AG10803 (cell line): ENCODE data around the gene ANKLE1.

Experiments
- DNase-seq: peaks from one replicate; pipeline ENCODE4 v3.0.0; 2010; ENCODE audit warnings: low read depth
- H3K4me3 ChIP-seq: 2 replicates; pipeline ENCODE4 v1.5.1; 2011; ENCODE audit warnings: mild to moderate bottlenecking, low read length, control low read depth
- CTCF ChIP-seq: conservative IDR thresholded peaks from 2 replicates; pipeline ENCODE4 v1.5.1; 2011; ENCODE audit warnings: mild to moderate bottlenecking, low read length, control low read depth, inconsistent platforms

Gene ANKLE1

GRCh38 chr19:17325881-17326594, 44.3 kb downstream of the ANKLE1 start:
- TF ChIP-seq CTCF, result no peak
- H3K4me3 ChIP-seq, result no peak overlapping the region
- no peak for DNase-seq

GRCh38 chr19:17326595-17326966, 44.9 kb downstream of the ANKLE1 start:
- H3K4me3 ChIP-seq, result no peak overlapping the region
- no peak for TF ChIP-seq CTCF
- DNase-seq, result no peak

- DNase-seq, result no peak
- TF ChIP-seq CTCF, result no peak
- H3K4me3 ChIP-seq, result no peak overlapping the region
These were observed 45.5 kb downstream of the ANKLE1 start for GRCh38 chr19:17327068-17327653.

- TF ChIP-seq CTCF, result no peak
- no peak for DNase-seq
- H3K4me3 ChIP-seq, result no peak overlapping the region
These were observed 46.2 kb downstream of the ANKLE1 start for GRCh38 chr19:17327654-17328516.

GRCh38 chr19:17328517-17329365, 47.0 kb downstream of the ANKLE1 start:
- DNase-seq, result no peak
- no peak overlapping the region for H3K4me3 ChIP-seq
- no peak for TF ChIP-seq CTCF

- DNase-seq, result no peak
These were observed 47.9 kb downstream of the ANKLE1 start for GRCh38 chr19:17329366-17330261.

More at GRCh38 chr19:17329366-17330261, 47.9 kb downstream of the ANKLE1 start:
- TF ChIP-seq CTCF, result no peak
- H3K4me3 ChIP-seq, result no peak overlapping the region
